ENCODE results near the gene C2orf81.

Gene C2orf81

GRCh38 chr2:74430502-74430901 is 9.1 kb upstream of the C2orf81 start:
- no peak for DNase-seq
- no peaks in the 10 kb centered on the region for H3K4me1 ChIP-seq
- no peaks in the 10 kb centered on the region for H3K27me3 ChIP-seq
- TF ChIP-seq CTCF (IDR thresholded peaks at IDR 0.05; ENCODE audit: low read depth, low read length) = no peak
- H3K36me3 ChIP-seq = no peaks in the 10 kb centered on the region
- no peak overlapping the region for H3K4me3 ChIP-seq (ENCODE audit: low read depth, low read length)
- H3K9me3 ChIP-seq = no peaks in the 10 kb centered on the region

- Histone ChIP-seq H3K4me1 (no peaks in the 10 kb centered on the region), H3K36me3 (no peaks in the 10 kb centered on the region), H3K27me3 (no peaks in the 10 kb centered on the region), H3K4me3 (ENCODE audit: low read depth, low read length) (no peak overlapping the region), H3K9me3 (no peaks in the 10 kb centered on the region)
- no peak for TF ChIP-seq CTCF (IDR thresholded peaks at IDR 0.05; ENCODE audit: low read depth, low read length)
- no peak for DNase-seq
Observed at GRCh38 chr2:74429487-74430451, 8.3 kb upstream of the C2orf81 start.

GRCh38 chr2:74428675-74429074 is 7.3 kb upstream of the C2orf81 start:
- Histone ChIP-seq H3K4me3 (ENCODE audit: low read depth, low read length) (no peak overlapping the region), H3K27me3 (no peaks in the 10 kb centered on the region), H3K9me3 (no peaks in the 10 kb centered on the region), H3K36me3 (no peaks in the 10 kb centered on the region), H3K4me1 (no peaks in the 10 kb centered on the region)
- DNase-seq = no peak
- TF ChIP-seq CTCF (IDR thresholded peaks at IDR 0.05; ENCODE audit: low read depth, low read length) = no peak

- Histone ChIP-seq H3K9me3 (no peaks in the 10 kb centered on the region), H3K27me3 (no peaks in the 10 kb centered on the region), H3K4me3 (ENCODE audit: low read depth, low read length) (no peak overlapping the region), H3K4me1 (no peaks in the 10 kb centered on the region), H3K36me3 (no peaks in the 10 kb centered on the region)
- no peak for TF ChIP-seq CTCF (IDR thresholded peaks at IDR 0.05; ENCODE audit: low read depth, low read length)
- DNase-seq = no peak
Observed at GRCh38 chr2:74427551-74427950, 6.1 kb upstream of the C2orf81 start.

- Histone ChIP-seq H3K4me3 (ENCODE audit: low read depth, low read length) (no peak overlapping the region), H3K9me3 (no peaks in the 10 kb centered on the region), H3K27me3 (no peaks in the 10 kb centered on the region), H3K4me1 (no peaks in the 10 kb centered on the region), H3K36me3 (no peaks in the 10 kb centered on the region)
- DNase-seq = no peak
- TF ChIP-seq CTCF (IDR thresholded peaks at IDR 0.05; ENCODE audit: low read depth, low read length) = no peak
Observed at GRCh38 chr2:74426181-74426758, 4.9 kb upstream of the C2orf81 start.

- Histone ChIP-seq H3K36me3 (no peaks in the 10 kb centered on the region), H3K27me3 (no peaks in the 10 kb centered on the region), H3K9me3 (no peaks in the 10 kb centered on the region), H3K4me1 (no peaks in the 10 kb centered on the region), H3K4me3 (ENCODE audit: low read depth, low read length) (no peak overlapping the region)
- no peak for TF ChIP-seq CTCF (IDR thresholded peaks at IDR 0.05; ENCODE audit: low read depth, low read length)
- no peak for DNase-seq
Observed at GRCh38 chr2:74425523-74425922, 4.1 kb upstream of the C2orf81 start.
